Measurements from ENCODE around the gene ATG7. TPM values are rescaled to one million over a fixed set of nuclear protein-coding genes. Genes with fewer than 3 reads are reported as not detected.

ATG7 gene
- total RNA-seq, 4 donors from 2014 or later: 49.4 to 145 (median 82.1) TPM

- Histone ChIP-seq H3K36me3 (no peaks in the 10 kb centered on the region), H3K4me3 (peak overlapping the region; percentile 35), H3K27ac (peak overlapping the region; percentile 71), H3K4me1 (peaks cover 71% of the 10 kb centered on the region), H3K27me3 (no peaks in the 10 kb centered on the region), H3K9me3 (no peaks in the 10 kb centered on the region)
- WGBS: 46% methylated on average over 16 of the region's 16 CpGs
- TF ChIP-seq POLR2A (IDR thresholded peaks at IDR 0.05) (no peak), POLR2AphosphoS5 (IDR thresholded peaks at IDR 0.05) (no peak), EP300 (IDR thresholded peaks at IDR 0.05) (no peak), CTCF (IDR thresholded peaks at IDR 0.05) (no peak)
- peak in 1 of 2 donors; percentile 53 for DNase-seq (ENCODE audit: low spot score in 2 of 2)
Observed at GRCh38 chr3:11581237-11582190, 309.3 kb downstream of the ATG7 start.

GRCh38 chr3:11582191-11582968 lies 310.2 kb downstream of the ATG7 start:
- no peaks in the 10 kb centered on the region for H3K36me3 ChIP-seq
- H3K27ac ChIP-seq: peak overlapping the region; percentile 71
- 2% methylated on average over 13 of the region's 13 CpGs for WGBS
- H3K4me3 ChIP-seq: peak overlapping the region; percentile 35
- peak in 1 of 3 donors; percentile 49 for TF ChIP-seq POLR2AphosphoS5 (IDR thresholded peaks at IDR 0.05)
- no peak for TF ChIP-seq EP300 (IDR thresholded peaks at IDR 0.05)
- TF ChIP-seq POLR2A (IDR thresholded peaks at IDR 0.05): no peak
- TF ChIP-seq CTCF (IDR thresholded peaks at IDR 0.05): no peak
- no peaks in the 10 kb centered on the region for H3K9me3 ChIP-seq
- DNase-seq (ENCODE audit: low spot score in 2 of 2): peak in 1 of 2 donors; percentile 79
- peaks cover 71% of the 10 kb centered on the region for H3K4me1 ChIP-seq
- no peaks in the 10 kb centered on the region for H3K27me3 ChIP-seq

- Histone ChIP-seq H3K27me3 (no peaks in the 10 kb centered on the region), H3K27ac (peak overlapping the region; percentile 71), H3K9me3 (no peaks in the 10 kb centered on the region), H3K4me1 (peaks cover 71% of the 10 kb centered on the region), H3K36me3 (no peaks in the 10 kb centered on the region), H3K4me3 (no peak overlapping the region)
- TF ChIP-seq POLR2A (IDR thresholded peaks at IDR 0.05) (no peak), EP300 (IDR thresholded peaks at IDR 0.05) (no peak)
- DNase-seq (ENCODE audit: low spot score in 2 of 2): no peak
Observed at GRCh38 chr3:11583235-11583634, 311.0 kb downstream of the ATG7 start.

GRCh38 chr3:11583638-11584046 lies 311.4 kb downstream of the ATG7 start:
- TF ChIP-seq POLR2A (IDR thresholded peaks at IDR 0.05) (no peak), EP300 (IDR thresholded peaks at IDR 0.05) (no peak), POLR2AphosphoS5 (IDR thresholded peaks at IDR 0.05) (no peak), CTCF (IDR thresholded peaks at IDR 0.05) (no peak)
- Histone ChIP-seq H3K4me1 (peaks cover 74% of the 10 kb centered on the region), H3K36me3 (no peaks in the 10 kb centered on the region), H3K27me3 (no peaks in the 10 kb centered on the region), H3K4me3 (no peak overlapping the region), H3K27ac (peak overlapping the region; percentile 71), H3K9me3 (no peaks in the 10 kb centered on the region)
- 36% methylated on average over 10 of the region's 10 CpGs for WGBS
- DNase-seq (ENCODE audit: low spot score in 2 of 2): peak in 1 of 2 donors; percentile 56

GRCh38 chr3:11584570-11584969 lies 312.4 kb downstream of the ATG7 start:
- TF ChIP-seq POLR2A (IDR thresholded peaks at IDR 0.05) (no peak), EP300 (IDR thresholded peaks at IDR 0.05) (no peak), CTCF (IDR thresholded peaks at IDR 0.05) (no peak), POLR2AphosphoS5 (IDR thresholded peaks at IDR 0.05) (no peak)
- Histone ChIP-seq H3K4me1 (peaks cover 84% of the 10 kb centered on the region), H3K36me3 (no peaks in the 10 kb centered on the region), H3K9me3 (no peaks in the 10 kb centered on the region), H3K27ac (no peak overlapping the region), H3K4me3 (no peak overlapping the region), H3K27me3 (no peaks in the 10 kb centered on the region)
- WGBS: 89% methylated on average over 4 of the region's 4 CpGs
- DNase-seq (ENCODE audit: low spot score in 2 of 2): peak in 1 of 2 donors; percentile 37
